Loucy (cell line): Measurements from ENCODE around the gene KATNBL1.

Source experiments
- H2AFZ ChIP-seq: fragments of 200-600 bp; sonication (generic); 2 replicates; pipeline ENCODE4 v1.6.0; 2016; ENCODE audit warnings: antibody characterized with exemption, mild to moderate bottlenecking, low read length, moderate library complexity
- H3F3A ChIP-seq: fragments of 200-600 bp; 2 replicates; pipeline ENCODE4 v1.6.0; 2016; ENCODE audit warnings: antibody characterized with exemption, low read depth, mild to moderate bottlenecking
- H3K27me3 ChIP-seq: fragments of 200-600 bp; sonication (generic); 2 replicates; pipeline ENCODE4 v1.6.1; 2014; ENCODE audit warnings: low read length, mild to moderate bottlenecking; ENCODE audit not compliant: insufficient read depth, poor library complexity, severe bottlenecking
- H3K36me3 ChIP-seq: fragments of 200-600 bp; sonication (generic); 2 replicates; pipeline ENCODE4 v1.6.1; 2016; ENCODE audit warnings: low read length; ENCODE audit not compliant: insufficient read depth
- H3K4me1 ChIP-seq: fragments of 200-600 bp; sonication (generic); 2 replicates; pipeline ENCODE4 v1.5.1; 2014; ENCODE audit warnings: low read length, mild to moderate bottlenecking; ENCODE audit not compliant: insufficient read depth, poor library complexity, severe bottlenecking
- H3K4me2 ChIP-seq: fragments of 200-600 bp; sonication (generic); 2 replicates; pipeline ENCODE4 v1.6.0; 2014; ENCODE audit warnings: antibody characterized with exemption, low read length, low read depth, mild to moderate bottlenecking; ENCODE audit not compliant: poor library complexity, severe bottlenecking
- H3K4me3 ChIP-seq: fragments of 200-600 bp; sonication (generic); 2 replicates; pipeline ENCODE4 v1.5.1; 2014; ENCODE audit warnings: low read length, mild to moderate bottlenecking, mixed read lengths; ENCODE audit not compliant: poor library complexity, severe bottlenecking
- H3K79me2 ChIP-seq: fragments of 200-600 bp; sonication (generic); 2 replicates; pipeline ENCODE4 v1.6.1; 2014; ENCODE audit warnings: low read length; ENCODE audit not compliant: insufficient read depth
- H3K9ac ChIP-seq: fragments of 200-600 bp; sonication (generic); 2 replicates; pipeline ENCODE4 v1.6.0; 2014; ENCODE audit warnings: mild to moderate bottlenecking, low read depth, low read length, moderate library complexity; ENCODE audit not compliant: poor library complexity, severe bottlenecking
- H3K9me2 ChIP-seq: fragments of 200-600 bp; sonication (generic); replicated peaks from 2 replicates; pipeline ENCODE4 v1.6.1; 2016; ENCODE audit warnings: low read depth, low read length, mixed read lengths
- H3K9me3 ChIP-seq: fragments of 200-600 bp; sonication (generic); 2 replicates; pipeline ENCODE4 v1.6.1; 2014; ENCODE audit warnings: mild to moderate bottlenecking, antibody characterized with exemption, low read length, low read depth; ENCODE audit not compliant: insufficient read depth
- H4K20me1 ChIP-seq: fragments of 200-600 bp; sonication (generic); 2 replicates; pipeline ENCODE4 v1.6.0; 2014; ENCODE audit warnings: antibody characterized with exemption, low read length, mild to moderate bottlenecking; ENCODE audit not compliant: insufficient read depth, poor library complexity, severe bottlenecking
- EZH2phosphoT487 ChIP-seq: fragments of 200-600 bp; IDR thresholded peaks from 2 replicates; pipeline ENCODE4 v1.6.1; 2018; ENCODE audit warnings: antibody characterized with exemption, mild to moderate bottlenecking, moderate library complexity, borderline replicate concordance
- TF ChIP-seq, protein P1 (sequence below): fragments of 200-600 bp; sonication (generic); conservative IDR thresholded peaks from 2 replicates; pipeline ENCODE4 v1.5.1; 2014; ENCODE audit warnings: mild to moderate bottlenecking, antibody characterized with exemption, low read length

KATNBL1 gene

DNA sequence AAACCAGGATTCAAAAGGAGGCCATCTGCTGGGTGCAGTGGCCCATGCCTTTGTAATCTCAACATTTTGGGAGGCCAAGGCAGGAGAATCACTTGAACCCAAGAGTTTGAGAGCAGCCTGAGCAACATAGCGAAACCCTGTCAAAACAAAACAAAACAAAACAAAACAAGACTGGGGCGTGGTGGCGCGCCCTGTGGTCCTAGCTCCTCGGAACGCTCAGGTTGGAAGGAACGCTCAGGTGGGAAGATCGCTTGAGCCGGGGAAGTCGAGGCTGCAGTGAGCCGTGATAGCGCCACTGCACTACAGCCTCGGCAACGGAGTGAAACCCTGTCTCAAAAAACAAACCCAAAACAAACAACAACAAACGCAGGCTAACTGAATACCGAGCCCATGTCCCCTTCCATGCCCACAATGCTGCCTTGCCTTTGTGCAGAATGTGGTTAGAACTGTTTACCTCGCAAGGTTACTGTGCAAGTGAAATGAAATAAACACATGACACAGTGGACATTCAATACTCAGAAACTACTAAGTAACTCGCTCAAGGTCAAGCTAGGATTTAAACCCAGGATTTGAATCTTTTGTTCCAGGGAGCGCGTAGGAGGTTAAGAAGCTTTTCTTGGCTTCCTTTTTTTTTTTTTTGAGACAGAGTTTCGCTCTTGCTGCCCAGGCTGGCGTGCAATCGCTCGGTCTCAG lies 14.2 kb upstream of the KATNBL1 start:
- Histone ChIP-seq H3K27me3 (no peaks in the 10 kb centered on the region), H3F3A (no peaks in the 10 kb centered on the region), H3K4me3 (peak overlapping the region; percentile 90), H3K9ac (peak overlapping the region; percentile 89), H3K4me1 (peaks cover 24% of the 10 kb centered on the region), H3K36me3 (no peaks in the 10 kb centered on the region), H3K4me2 (peak overlapping the region; percentile 95), H3K79me2 (peaks cover 35% of the 10 kb centered on the region), H3K9me2 (no peaks in the 10 kb centered on the region), H4K20me1 (no peaks in the 10 kb centered on the region), H2AFZ (peak overlapping the region; percentile 96), H3K9me3 (no peaks in the 10 kb centered on the region)
- TF ChIP-seq EZH2phosphoT487 = no peak
- TF ChIP-seq, protein P1, sequence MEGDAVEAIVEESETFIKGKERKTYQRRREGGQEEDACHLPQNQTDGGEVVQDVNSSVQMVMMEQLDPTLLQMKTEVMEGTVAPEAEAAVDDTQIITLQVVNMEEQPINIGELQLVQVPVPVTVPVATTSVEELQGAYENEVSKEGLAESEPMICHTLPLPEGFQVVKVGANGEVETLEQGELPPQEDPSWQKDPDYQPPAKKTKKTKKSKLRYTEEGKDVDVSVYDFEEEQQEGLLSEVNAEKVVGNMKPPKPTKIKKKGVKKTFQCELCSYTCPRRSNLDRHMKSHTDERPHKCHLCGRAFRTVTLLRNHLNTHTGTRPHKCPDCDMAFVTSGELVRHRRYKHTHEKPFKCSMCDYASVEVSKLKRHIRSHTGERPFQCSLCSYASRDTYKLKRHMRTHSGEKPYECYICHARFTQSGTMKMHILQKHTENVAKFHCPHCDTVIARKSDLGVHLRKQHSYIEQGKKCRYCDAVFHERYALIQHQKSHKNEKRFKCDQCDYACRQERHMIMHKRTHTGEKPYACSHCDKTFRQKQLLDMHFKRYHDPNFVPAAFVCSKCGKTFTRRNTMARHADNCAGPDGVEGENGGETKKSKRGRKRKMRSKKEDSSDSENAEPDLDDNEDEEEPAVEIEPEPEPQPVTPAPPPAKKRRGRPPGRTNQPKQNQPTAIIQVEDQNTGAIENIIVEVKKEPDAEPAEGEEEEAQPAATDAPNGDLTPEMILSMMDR = no peak

DNA sequence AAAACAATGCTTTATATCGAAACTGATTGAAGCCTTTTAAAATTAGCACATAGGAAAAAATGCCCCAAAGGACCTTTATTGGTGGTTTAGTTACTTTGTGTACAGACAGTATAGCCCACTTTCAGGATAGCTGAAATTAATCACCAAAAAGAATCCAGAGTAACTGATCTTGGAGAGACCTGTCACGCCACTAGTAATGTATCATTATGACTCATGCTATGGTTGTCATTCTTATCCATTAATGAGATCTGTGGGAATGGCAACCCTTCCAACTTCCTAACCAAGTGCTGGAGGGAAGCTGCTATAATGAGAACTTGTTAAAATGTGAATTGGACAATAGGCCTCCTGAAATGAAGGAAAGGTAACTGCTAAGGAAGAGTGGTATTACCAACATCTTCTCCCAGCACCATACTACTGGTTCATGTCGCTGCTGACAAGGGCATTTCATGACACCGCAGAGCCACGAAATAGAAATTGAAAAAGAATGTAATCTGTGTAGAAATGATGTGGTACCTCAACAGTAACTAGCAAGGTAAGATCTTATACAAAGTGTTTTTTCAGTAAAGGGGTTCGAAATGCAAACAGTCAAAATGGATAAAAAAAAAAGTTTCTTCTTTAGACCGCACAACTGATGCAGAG lies 7.8 kb upstream of the KATNBL1 start:
- H3K9me2 ChIP-seq = no peaks in the 10 kb centered on the region
- H3K9me3 ChIP-seq = no peaks in the 10 kb centered on the region
- H3K9ac ChIP-seq = no peak overlapping the region
- H3K79me2 ChIP-seq = no peaks in the 10 kb centered on the region
- no peaks in the 10 kb centered on the region for H4K20me1 ChIP-seq
- no peak for TF ChIP-seq EZH2phosphoT487
- TF ChIP-seq, protein P1 = no peak
- H3F3A ChIP-seq = no peaks in the 10 kb centered on the region
- no peak overlapping the region for H3K4me2 ChIP-seq
- peaks cover 10% of the 10 kb centered on the region for H3K4me1 ChIP-seq
- H3K4me3 ChIP-seq = no peak overlapping the region
- no peaks in the 10 kb centered on the region for H3K27me3 ChIP-seq
- H2AFZ ChIP-seq = no peak overlapping the region
- H3K36me3 ChIP-seq = no peaks in the 10 kb centered on the region

DNA sequence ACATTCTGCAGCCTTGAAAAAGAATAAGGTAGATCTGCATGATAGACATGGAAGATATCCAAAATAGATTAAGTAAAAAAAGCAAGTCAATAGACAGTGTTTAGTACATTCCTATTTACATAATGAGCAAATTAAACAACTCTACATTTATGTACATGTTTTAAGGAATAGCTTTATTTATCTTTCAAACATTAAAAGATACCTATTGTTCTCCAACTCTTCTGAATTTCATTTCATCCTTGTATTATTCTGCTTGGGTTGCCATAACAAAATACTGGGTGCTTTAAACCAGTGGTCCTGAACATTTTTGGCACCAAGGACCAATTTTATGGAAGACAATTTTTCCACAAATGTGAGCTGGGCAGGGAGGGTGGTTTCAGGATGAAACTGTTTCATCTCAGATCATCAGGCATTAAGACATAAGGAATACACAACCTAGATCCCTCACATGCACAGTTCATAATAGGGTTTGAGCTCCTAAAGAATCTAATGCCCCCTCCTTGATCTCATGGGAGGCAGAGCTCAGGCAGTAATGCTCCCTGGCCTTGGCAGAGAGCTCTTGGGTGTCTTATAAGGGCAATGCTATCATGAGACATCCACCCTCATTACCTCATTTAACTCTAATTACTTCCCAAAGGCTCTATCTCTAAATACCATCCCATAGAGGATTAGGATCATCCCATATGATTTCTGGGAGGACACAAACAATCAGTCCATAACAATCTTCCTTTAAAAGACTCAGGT lies 6.8 kb upstream of the KATNBL1 start:
- Histone ChIP-seq H3K27me3 (no peaks in the 10 kb centered on the region), H2AFZ (no peak overlapping the region), H3K9ac (no peak overlapping the region), H3K4me1 (peaks cover 10% of the 10 kb centered on the region), H3K79me2 (no peaks in the 10 kb centered on the region), H3K4me2 (no peak overlapping the region), H3K36me3 (no peaks in the 10 kb centered on the region), H3K4me3 (no peak overlapping the region), H3K9me2 (no peaks in the 10 kb centered on the region), H4K20me1 (no peaks in the 10 kb centered on the region), H3F3A (no peaks in the 10 kb centered on the region), H3K9me3 (no peaks in the 10 kb centered on the region)
- TF ChIP-seq, protein P1 = no peak
